T-helper 2 cell (primary cell): ENCODE results near the gene UBA3.

ENCODE experiments used
- DNase-seq, 5 experiments: peaks; one replicate each; pipeline versions ENCODE4 v3.0.0 to v3.0.0-alpha.2; 2012 to 2022

UBA3 gene

DNA sequence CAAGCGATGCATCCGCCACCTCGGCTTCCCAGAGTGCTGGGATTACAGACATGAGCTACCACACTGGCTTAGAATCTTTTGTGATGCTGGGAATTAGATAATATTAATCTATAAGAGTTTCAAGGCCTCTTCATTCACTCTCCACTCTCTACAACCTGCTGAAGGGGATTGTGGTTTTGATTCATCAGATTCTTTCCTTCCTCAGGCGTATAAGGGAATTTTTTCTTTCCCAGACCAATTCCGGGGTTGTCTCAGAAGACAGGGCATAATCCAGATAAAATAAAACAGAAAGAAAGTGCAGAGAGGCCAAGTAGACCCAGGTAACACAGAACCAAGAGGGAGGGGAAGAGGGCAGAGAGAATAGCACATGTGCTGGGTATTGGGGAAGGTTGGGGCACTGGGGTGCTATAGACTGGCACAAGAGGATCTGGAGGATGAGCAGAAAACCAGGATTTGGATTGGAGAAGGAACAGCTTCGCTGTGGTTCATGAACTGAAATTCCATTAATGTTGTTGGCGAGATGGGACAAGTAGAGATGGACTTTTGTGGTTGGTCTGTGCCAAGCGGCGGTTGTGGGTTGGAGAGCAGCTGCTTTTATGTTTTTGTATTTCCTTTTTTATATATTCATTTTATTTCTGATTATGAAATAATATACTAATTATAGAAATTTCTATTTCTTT, 17.4 kb upstream of the UBA3 start:
- DNase-seq, result no peak

DNA sequence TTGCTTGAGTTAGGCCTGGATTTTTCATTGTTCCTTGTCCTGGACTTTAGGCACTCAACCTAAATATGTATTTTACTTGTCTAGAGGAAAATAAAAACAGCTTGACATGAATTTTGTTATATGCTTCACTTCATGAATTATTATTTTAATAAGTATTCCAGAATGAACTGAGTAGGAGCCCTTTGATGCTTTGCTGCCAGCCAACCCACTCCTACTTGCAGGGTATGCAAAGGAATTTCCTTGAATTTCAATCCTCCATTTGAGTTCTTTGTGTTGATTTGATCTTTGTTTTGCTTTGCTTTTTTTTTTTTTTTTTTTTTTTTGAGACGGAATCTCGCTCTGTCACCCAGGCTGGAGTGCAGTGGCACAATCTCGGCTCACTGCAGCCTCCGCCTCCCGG, 16.1 kb upstream of the UBA3 start:
- DNase-seq, result no peak

GRCh38 chr3:69095636-69096035, 15.5 kb upstream of the UBA3 start:
- peak in 1 of 5 experiments; percentile 60 for DNase-seq

DNA sequence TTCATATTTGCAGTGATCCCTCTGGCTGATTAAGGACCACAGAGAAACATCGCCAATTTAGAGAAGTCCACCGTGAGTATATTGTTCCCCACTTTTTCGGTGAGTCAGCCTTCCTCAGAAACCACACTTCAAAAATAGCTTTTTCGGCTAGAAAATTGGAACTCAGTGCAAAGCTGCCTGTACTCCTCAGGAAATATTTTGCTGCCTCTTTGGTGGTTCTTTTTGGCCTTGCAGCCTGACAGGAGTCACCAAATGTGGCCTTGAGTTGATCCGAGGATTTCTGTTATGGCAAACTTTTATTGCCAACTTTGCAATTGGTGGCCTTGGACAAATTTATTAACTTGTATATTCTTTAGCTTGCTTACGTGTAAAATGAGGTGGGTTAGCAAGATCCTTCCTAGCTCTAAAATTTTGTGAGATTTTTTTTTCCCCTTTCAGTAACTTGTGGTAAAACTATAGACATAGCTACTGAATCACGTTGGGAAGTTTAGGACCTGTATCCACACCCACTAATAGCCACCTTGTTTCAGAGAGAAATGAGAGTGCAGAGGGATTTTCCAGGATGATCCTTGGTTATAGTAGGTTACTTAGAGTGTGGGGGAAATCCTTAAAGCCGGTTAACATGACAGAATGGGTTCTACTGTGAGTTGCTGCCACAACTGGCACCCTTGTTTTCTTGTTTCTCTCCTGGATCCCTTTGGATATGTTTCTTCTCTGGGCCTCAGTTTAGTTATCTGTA, 14.5 kb upstream of the UBA3 start:
- no peak for DNase-seq

DNA sequence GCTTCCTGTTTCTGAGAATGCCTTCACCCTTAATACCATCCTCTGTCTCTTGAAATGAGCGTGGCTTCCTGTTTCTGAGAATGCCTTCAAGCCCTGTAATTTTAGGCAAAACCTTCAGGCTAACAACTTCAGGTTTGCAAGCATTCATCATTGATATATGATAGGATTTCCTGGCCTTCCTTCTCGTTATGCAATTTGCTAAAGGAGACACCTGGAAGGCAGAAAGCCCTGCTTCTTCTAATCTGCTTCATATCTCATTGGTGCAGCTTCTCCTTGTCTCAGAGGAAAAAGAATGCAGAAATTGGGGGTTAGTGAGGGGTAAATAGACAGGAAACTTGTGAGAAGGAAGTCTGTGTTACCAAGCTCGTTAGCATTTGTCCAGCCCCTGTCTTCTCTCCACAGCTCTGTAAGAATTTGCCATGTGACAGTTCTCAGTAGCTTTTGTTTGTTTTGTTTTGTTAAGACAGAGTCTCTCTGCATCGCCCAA, 11.9 kb upstream of the UBA3 start:
- peak in 2 of 5 experiments; percentile 48 to 84 for DNase-seq

- DNase-seq, result no peak
Measured at GRCh38 chr3:69091389-69092029, 11.3 kb upstream of the UBA3 start.

GRCh38 chr3:69090021-69090420, 9.9 kb upstream of the UBA3 start:
- DNase-seq, result no peak

GRCh38 chr3:69088063-69088462, 7.9 kb upstream of the UBA3 start:
- DNase-seq, result peak in 1 of 5 experiments; percentile 52

DNA sequence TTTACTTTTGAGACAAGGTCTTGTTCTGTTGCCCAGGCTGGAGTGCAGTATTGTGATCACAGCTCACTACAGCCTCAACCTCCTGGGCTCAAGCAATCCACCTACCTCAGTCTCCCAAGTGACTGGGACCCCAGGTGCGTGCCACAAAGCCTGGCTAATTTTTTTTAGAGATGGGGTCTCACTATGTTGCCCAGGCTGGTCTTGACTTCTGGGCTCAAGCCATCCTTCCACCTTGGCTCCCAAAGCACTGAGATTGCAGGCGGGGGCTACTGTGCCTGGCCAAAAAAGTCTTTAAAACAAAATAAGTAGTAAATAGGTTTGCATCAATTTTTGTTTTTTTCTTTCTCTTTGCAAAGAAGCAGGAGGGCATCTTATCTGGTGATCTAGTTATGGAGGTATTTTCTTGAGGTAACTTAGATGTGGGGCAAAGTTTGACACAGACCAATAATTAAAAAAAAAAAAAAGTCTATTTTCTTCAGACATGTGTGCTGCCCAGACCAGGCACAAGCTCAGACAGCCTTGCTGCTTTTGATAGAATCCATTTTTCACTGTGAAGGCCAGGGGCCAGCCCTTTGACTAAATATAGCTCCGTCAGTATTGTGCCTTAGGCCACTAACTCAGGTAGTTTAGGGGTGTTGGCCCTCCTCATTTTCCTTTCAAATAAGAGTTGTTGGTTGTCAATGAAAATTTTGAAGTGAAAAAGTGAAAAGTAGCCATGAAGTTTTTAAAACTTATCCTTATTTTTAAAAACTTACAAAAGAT, 7.0 kb upstream of the UBA3 start:
- DNase-seq, result peak in 1 of 5 experiments; percentile 62

GRCh38 chr3:69085833-69086722, 5.9 kb upstream of the UBA3 start:
- DNase-seq, result peak in 3 of 5 experiments; percentile 50 to 82 (median 60)

- DNase-seq, result no peak
Measured at GRCh38 chr3:69085168-69085832, 5.1 kb upstream of the UBA3 start.

DNA sequence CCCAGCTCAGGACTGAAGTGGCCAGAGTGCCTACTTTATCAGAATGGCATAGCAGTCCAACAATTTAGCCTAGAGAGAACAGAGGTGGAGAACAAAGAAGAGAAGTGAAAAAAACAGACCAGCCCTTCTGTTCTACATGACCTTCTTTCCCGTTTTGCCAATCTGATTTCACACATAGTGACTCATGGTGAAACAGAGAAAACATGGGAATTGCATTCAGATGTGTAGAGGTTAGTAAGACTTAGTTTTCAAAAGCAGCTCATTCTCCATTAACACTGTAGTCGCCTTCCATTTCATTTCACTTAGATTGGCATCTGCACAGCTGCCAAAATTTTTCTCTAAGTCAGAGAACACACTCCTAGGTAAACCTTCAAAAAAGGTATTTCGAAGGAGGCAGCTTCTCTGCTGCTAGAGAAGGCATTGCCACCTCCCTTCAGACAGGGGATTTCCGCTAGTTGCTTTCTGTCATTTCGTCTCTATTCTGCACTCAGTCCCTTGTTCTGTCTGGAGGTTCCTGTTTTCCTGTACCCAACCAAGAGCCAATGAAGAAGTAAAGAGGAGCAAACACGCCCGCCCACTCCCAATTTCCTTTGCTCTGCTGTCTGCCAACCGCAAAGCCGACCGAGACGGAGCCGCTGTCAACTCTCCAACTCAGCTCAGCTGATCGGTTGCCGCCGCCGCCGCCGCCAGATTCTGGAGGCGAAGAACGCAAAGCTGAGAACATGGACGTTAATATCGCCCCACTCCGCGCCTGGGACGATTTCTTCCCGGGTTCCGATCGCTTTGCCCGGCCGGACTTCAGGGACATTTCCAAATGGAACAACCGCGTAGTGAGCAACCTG, 4.4 kb upstream of the UBA3 start, which contains the start of gene ARL6IP5:
TSS of gene ARL6IP5 (plus strand) at position 612 of the 842 bp plus-strand sequence. CDS start at position 723, 111 bp downstream.
- DNase-seq, result peak; percentile 77 to 98 (median 86)

- peak in 4 of 5 experiments; percentile 51 to 77 (median 62) for DNase-seq
Measured at GRCh38 chr3:69082805-69083204, 2.6 kb upstream of the UBA3 start.

DNA sequence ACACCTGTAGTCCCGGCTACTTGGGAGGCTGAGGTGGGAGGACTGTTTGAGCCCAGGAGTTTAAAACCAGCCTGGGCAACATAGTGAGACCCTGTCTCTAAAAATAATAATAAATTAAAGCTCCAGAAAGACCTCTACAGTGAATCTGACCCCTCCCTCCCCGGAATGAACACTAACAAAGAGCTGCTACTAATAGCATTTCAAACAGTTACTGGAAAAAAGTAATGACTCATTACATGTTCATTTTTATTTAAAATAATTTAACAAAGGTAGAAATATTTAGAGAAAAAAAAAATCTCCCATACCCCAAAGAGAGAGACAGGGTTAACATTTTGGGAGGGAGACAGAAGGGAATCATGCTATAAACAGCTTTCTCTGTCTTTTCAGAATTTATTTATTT, 2.2 kb upstream of the UBA3 start:
- no peak for DNase-seq

- DNase-seq, result peak in 1 of 5 experiments; percentile 72
Measured at GRCh38 chr3:69081583-69082262, 1.6 kb upstream of the UBA3 start.

DNA sequence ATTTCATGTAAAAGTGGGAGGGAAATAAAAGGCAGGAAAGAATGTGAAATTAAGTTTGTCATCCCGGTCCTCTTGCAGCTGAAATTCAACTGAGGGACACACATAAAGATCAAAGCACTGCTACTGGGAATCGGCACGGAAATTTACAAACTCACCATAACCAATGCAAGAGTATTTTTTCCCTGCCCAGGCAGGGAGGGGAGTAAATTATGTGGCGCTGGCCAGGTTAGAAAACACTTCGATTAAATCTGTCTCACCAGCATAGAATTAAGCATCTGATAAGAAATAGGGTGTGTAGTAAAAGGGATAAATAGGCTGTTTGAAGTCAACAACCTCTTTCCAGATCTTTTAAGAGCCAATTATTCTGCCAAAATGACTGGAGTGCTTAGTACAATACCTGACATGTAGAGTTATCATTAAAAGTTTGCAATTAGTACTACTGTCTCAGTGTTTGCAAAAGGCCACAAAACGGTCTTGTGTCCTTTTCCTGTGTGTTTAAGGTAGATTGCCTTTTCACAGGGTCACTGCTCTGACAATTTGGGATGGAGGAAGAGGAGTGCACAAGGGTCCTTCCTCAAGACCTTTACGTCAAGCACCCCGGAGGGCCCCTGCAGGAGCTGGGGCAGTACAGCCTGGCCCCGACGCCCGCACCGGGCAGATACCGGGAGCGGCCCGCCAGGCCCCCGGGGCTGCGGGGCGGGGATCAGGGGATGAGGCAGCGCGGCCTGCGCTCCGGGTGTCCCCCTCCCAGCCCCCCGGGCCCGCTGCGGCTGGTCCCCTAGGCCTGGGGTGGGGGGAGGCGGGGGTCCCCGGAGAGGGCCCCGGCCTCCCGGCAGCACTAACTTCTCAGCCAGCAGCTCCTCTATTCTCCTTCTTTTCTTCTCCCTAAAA, 651 bp downstream of the UBA3 start:
- no peak for DNase-seq

GRCh38 chr3:69072928-69073327, 7.2 kb downstream of the UBA3 start:
- DNase-seq, result no peak

DNA sequence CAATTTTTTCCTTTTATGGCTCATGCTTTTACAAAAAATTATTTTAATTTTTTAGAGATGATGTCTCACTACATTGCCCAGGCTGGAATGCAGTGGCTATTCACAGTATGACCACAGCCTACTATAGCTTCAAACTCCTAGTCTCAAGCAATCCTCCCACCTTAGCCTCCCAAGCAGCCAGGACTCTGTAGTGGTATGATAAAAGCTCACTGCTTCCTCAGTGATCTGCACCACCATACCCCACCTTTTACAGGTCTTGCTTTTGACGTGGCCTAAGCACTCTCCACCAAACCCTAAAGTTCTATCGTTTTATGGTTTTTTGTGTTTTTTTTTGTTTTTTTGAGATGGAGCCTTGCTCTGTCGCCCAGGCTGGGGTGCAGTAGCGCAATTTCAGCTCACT, 14.0 kb downstream of the UBA3 start:
- DNase-seq, result no peak
